SK-N-SH (cell line): ENCODE data around the gene EVPL. TPM values are rescaled to one million over a fixed set of nuclear protein-coding genes. Genes with fewer than 3 reads are reported as not detected.

Experiments
- CTCF ChIA-PET: fragments of 300-600, 350-600 bp; formaldehyde crosslinking; extraction: SDS; loops from one replicate; lab custom pipeline; 2021; lab: Yijun Ruan, JAX
- POLR2A ChIA-PET: fragments of 350-600 bp; sonication (Branson Sonifier 250); formaldehyde crosslinking; extraction: SDS; loops from one replicate; lab custom pipeline; 2020; ENCODE audit warnings: antibody characterized with exemption, inconsistent platforms; lab: Yijun Ruan, JAX
- DNase-seq: peaks from one replicate; pipeline ENCODE4 v3.0.0; 2012
- H2AFZ ChIP-seq: fragments of 200-600 bp; sonication (generic); 2 replicates; pipeline ENCODE4 v1.8.1; 2016; ENCODE audit warnings: antibody characterized with exemption, mild to moderate bottlenecking, low read depth
- H3F3A ChIP-seq: fragments of 200-600 bp; sonication (generic); replicated peaks from 2 replicates; pipeline ENCODE3; 2016; ENCODE audit warnings: antibody characterized with exemption, mild to moderate bottlenecking; ENCODE audit not compliant: insufficient read depth
- H3K27ac ChIP-seq, 2 experiments: fragments of 200-500 bp in 1 of 2; fragments of 200-600 bp in 1 of 2; sonication (Bioruptor generic) in 1 of 2; sonication (generic), shearing (Covaris generic) in 1 of 2; 2 replicates each; pipeline versions ENCODE4 v1.5.1 to v1.6.1; 2014 to 2016; ENCODE audit warnings: low read depth in 2 of 2, inconsistent platforms in 1 of 2, low read length in 1 of 2, mild to moderate bottlenecking in 1 of 2, mixed read lengths in 1 of 2
- H3K27me3 ChIP-seq: fragments of 200-600 bp; sonication (generic), shearing (Covaris generic); 2 replicates; pipeline ENCODE4 v1.6.1; 2016; ENCODE audit warnings: mixed run types; ENCODE audit not compliant: insufficient read depth
- H3K36me3 ChIP-seq, 2 experiments: fragments of 200-500 bp in 1 of 2; fragments of 200-600 bp in 1 of 2; sonication (Bioruptor generic) in 1 of 2; sonication (generic) in 1 of 2; replicated peaks in 1 of 2; 2 replicates each; pipeline versions ENCODE3 to v1.5.1; 2014 to 2016; ENCODE audit warnings: low read length in 1 of 2, mild to moderate bottlenecking in 1 of 2; ENCODE audit not compliant: insufficient read depth in 2 of 2, control insufficient read depth in 1 of 2
- H3K4me1 ChIP-seq, 2 experiments: fragments of 200-500 bp in 1 of 2; fragments of 200-600 bp in 1 of 2; sonication (Bioruptor generic) in 1 of 2; sonication (generic), shearing (Covaris generic) in 1 of 2; 2 replicates each; pipeline versions ENCODE4 v1.5.1 to v1.6.1; 2014 to 2016; ENCODE audit warnings: low read depth in 1 of 2, low read length in 1 of 2, mixed run types in 1 of 2; ENCODE audit not compliant: insufficient read depth in 2 of 2, control insufficient read depth in 1 of 2
- H3K4me2 ChIP-seq: fragments of 200-600 bp; sonication (generic), shearing (Covaris generic); 2 replicates; pipeline ENCODE4 v1.6.1; 2017; ENCODE audit warnings: mixed run types
- H3K4me3 ChIP-seq, 2 experiments: fragments of 200-500 bp in 1 of 2; fragments of 200-600 bp in 1 of 2; sonication (Bioruptor generic) in 1 of 2; sonication (generic), shearing (Covaris generic) in 1 of 2; 2 replicates each; pipeline versions ENCODE4 v1.5.1 to v1.8.1; 2014 to 2016; ENCODE audit warnings: low read depth in 2 of 2, inconsistent platforms in 1 of 2, low read length in 1 of 2, mild to moderate bottlenecking in 1 of 2, mixed read lengths in 1 of 2, moderate library complexity in 1 of 2
- H3K79me2 ChIP-seq: fragments of 200-600 bp; sonication (generic); 2 replicates; pipeline ENCODE4 v1.8.1; 2017; ENCODE audit warnings: mild to moderate bottlenecking; ENCODE audit not compliant: insufficient read depth
- H3K9ac ChIP-seq: fragments of 200-600 bp; sonication (generic); 2 replicates; pipeline ENCODE4 v1.6.1; 2017; ENCODE audit warnings: mixed run types
- H3K9me2 ChIP-seq: fragments of 200-600 bp; sonication (generic); 2 replicates; pipeline ENCODE4 v1.6.1; 2017; ENCODE audit warnings: mixed run types
- H3K9me3 ChIP-seq: fragments of 200-600 bp; sonication (generic); 2 replicates; pipeline ENCODE4 v1.6.1; 2017; ENCODE audit warnings: mixed run types, mild to moderate bottlenecking, moderate library complexity
- H4K20me1 ChIP-seq: fragments of 200-600 bp; sonication (generic); 2 replicates; pipeline ENCODE4 v1.6.1; 2017; ENCODE audit warnings: mild to moderate bottlenecking, mixed run types; ENCODE audit not compliant: insufficient read depth
- EZH2phosphoT487 ChIP-seq: fragments of 200-600 bp; sonication (generic); IDR thresholded peaks from 2 replicates; pipeline ENCODE4 v1.6.1; 2017; ENCODE audit warnings: low read depth, mixed run types, mild to moderate bottlenecking, antibody characterized with exemption, moderate library complexity, borderline replicate concordance
- FOSL2 ChIP-seq: IDR thresholded peaks from 2 replicates; pipeline ENCODE4 v1.4.0; 2012; ENCODE audit warnings: low read depth, mild to moderate bottlenecking, moderate library complexity, borderline replicate concordance
- FOXM1 ChIP-seq: IDR thresholded peaks from 2 replicates; pipeline ENCODE4 v1.4.0; 2012; ENCODE audit warnings: low read depth, mild to moderate bottlenecking
- IRF3 ChIP-seq: fragments of 150-350 bp; IDR thresholded peaks from 2 replicates; pipeline ENCODE4 v1.6.1; 2016; ENCODE audit warnings: mild to moderate bottlenecking, low read depth, low read length
- JUND ChIP-seq: IDR thresholded peaks from 2 replicates; pipeline ENCODE4 v1.4.0; 2012
- MAX ChIP-seq: IDR thresholded peaks from 2 replicates; pipeline ENCODE4 v1.4.0; 2012; ENCODE audit warnings: low read depth
- MXI1 ChIP-seq: IDR thresholded peaks from 2 replicates; pipeline ENCODE4 v1.6.1; 2012; ENCODE audit warnings: mild to moderate bottlenecking, low read depth, low read length, improper control_type of control experiment
- NFIC ChIP-seq: IDR thresholded peaks from 2 replicates; pipeline ENCODE4 v1.4.0; 2012; ENCODE audit warnings: borderline replicate concordance
- RCOR1 ChIP-seq: fragments of 150-350 bp; IDR thresholded peaks from 2 replicates; pipeline ENCODE4 v1.6.1; 2017; ENCODE audit warnings: antibody characterized with exemption, low read length
- RFX5 ChIP-seq: IDR thresholded peaks from 2 replicates; pipeline ENCODE4 v1.6.1; 2012; ENCODE audit warnings: mild to moderate bottlenecking, improper control_type of control experiment, low read length
- TAF1 ChIP-seq: IDR thresholded peaks from 2 replicates; pipeline ENCODE4 v1.6.1; 2012; ENCODE audit warnings: low read depth, mild to moderate bottlenecking, low read length, moderate library complexity, borderline replicate concordance
- TCF12 ChIP-seq: IDR thresholded peaks from 2 replicates; pipeline ENCODE4 v1.4.0; 2012
- WGBS: methylation state at CpG from one replicate; pipeline ENCODE4 v1.1.6; 2017; ENCODE audit warnings: low lambda C conversion rate; 5-methylcytosine and 5-hydroxymethylcytosine counted together
- polyA plus RNA-seq, 3 experiments: library from polyadenylated mRNA; depleted of rRNA; stranded (reverse); fragments of >200 nt; gene quantifications; 2 replicates each; pipeline ENCODE4 v1.2.3, GENCODE V29; 2012
- TF ChIP-seq, protein P1 (sequence below): IDR thresholded peaks from 2 replicates; pipeline ENCODE4 v1.4.0; 2012; ENCODE audit warnings: low read depth, borderline replicate concordance
- TF ChIP-seq, protein P2 (sequence below): IDR thresholded peaks from 2 replicates; pipeline ENCODE4 v1.4.0; 2012; ENCODE audit warnings: low read depth, borderline replicate concordance

The EVPL gene
- polyA plus RNA-seq, 1 of the 3 experiments (the other 2 are of a cell fraction): 0.23 TPM

DNA sequence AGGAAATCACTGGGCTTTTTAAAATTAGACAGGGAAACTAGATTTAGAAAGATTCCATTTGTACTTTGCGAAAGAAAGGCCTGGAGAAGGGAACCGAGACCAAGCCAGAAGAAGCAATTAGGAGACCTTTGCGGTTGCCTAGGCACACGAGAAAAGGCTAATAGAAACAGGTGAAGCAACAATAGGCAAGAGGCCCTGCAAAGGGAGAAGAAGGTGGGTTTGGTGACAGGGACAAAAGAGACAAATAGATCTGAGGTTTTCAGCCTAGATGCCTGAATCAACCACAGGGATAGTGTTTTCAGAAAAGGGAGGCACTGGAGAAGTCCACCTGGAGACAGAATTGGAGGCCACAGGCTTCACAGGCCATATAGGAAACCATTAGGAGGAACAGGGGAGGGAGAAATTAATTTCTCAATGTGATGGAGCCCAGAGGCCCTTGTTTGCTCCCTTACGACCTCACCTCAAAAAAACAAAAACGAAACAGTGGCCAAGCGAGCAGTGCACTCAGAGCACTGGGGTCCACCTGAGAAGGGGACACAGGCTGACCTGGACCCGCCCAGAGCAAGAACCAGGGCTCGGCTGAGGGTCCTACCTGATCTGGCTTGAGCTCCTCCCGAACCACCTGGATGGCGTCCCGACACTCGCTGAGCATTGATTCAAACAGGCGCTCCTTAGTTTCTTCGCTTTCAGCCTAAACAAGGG is 22.9 kb upstream of the EVPL start:
- Histone ChIP-seq H3K4me1 (no peaks in the 10 kb centered on the region), H3K4me2 (no peak overlapping the region), H3K36me3 (peaks cover 68 to 83% of the 10 kb centered on the region in 2 experiments)
- TF ChIP-seq FOSL2 (no peak), MXI1 (no peak), RCOR1 (no peak), IRF3 (no peak), RFX5 (no peak), MAX (no peak), JUND (no peak), NFIC (no peak), FOXM1 (no peak), EZH2phosphoT487 (no peak), TAF1 (no peak), TCF12 (no peak)
- TF ChIP-seq, protein P1, sequence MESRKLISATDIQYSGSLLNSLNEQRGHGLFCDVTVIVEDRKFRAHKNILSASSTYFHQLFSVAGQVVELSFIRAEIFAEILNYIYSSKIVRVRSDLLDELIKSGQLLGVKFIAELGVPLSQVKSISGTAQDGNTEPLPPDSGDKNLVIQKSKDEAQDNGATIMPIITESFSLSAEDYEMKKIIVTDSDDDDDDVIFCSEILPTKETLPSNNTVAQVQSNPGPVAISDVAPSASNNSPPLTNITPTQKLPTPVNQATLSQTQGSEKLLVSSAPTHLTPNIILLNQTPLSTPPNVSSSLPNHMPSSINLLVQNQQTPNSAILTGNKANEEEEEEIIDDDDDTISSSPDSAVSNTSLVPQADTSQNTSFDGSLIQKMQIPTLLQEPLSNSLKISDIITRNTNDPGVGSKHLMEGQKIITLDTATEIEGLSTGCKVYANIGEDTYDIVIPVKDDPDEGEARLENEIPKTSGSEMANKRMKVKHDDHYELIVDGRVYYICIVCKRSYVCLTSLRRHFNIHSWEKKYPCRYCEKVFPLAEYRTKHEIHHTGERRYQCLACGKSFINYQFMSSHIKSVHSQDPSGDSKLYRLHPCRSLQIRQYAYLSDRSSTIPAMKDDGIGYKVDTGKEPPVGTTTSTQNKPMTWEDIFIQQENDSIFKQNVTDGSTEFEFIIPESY: no peak
- TF ChIP-seq, protein P2, sequence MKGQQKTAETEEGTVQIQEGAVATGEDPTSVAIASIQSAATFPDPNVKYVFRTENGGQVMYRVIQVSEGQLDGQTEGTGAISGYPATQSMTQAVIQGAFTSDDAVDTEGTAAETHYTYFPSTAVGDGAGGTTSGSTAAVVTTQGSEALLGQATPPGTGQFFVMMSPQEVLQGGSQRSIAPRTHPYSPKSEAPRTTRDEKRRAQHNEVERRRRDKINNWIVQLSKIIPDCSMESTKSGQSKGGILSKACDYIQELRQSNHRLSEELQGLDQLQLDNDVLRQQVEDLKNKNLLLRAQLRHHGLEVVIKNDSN: no peak
- TF ChIP-seq, all 33 proteins: peak for 0
- Histone ChIP-seq H3F3A (peaks cover 13% of the 10 kb centered on the region), H3K9ac (no peak overlapping the region), H4K20me1 (no peaks in the 10 kb centered on the region), H3K79me2 (peaks cover 22% of the 10 kb centered on the region; the same call in 1 of the 2 replicates), H3K27ac (no peak overlapping the region), H2AFZ (no peak overlapping the region), H3K9me3 (no peaks in the 10 kb centered on the region), H3K4me3 (no peak overlapping the region), H3K27me3 (no peaks in the 10 kb centered on the region), H3K9me2 (no peaks in the 10 kb centered on the region)
- no peak for DNase-seq
- WGBS: 95% methylated on average over 15 of the region's 15 CpGs
- POLR2A ChIA-PET: no interaction called here
- CTCF ChIA-PET: interaction anchor here (1.0 to 2.6 kb wide), 5 partner anchors 25 to 230 kb away, joined by 3 to 17 read pairs (median 7); partner anchors contain the start of gene GALR2
